Activated CD4-positive, CD25-positive, alpha-beta regulatory T cell treated with anti-CD3 and anti-CD28 coated beads, Interleukin-2, amount 50 U/mL, for 24 hours (primary cell): ENCODE data around the gene AHSG.
"Not testable (repeated sequence)": the region's sequence is repeated elsewhere in the genome, so short reads cannot be mapped to it uniquely, and the experiment has no call there.

Source experiments
- ATAC-seq, 2 donors: fragments of 150-1000 bp; cut with Tn5 transposase; one replicate each; pipeline ENCODE4 v1.10.0; 2021; ENCODE audit warnings: mild to moderate bottlenecking in 1 of 2, moderate library complexity in 1 of 2

Gene AHSG

GRCh38 chr3:186612721-186613636, at the start of gene AHSG:
Gene AHSG, plus strand, starts transcription at chr3:186613060. Its CDS starts 82 bp downstream, at chr3:186613142.
- no peak for ATAC-seq

GRCh38 chr3:186564586-186564985, 48.3 kb upstream of the AHSG start:
- no peak for ATAC-seq

- ATAC-seq: no peak
Measured at GRCh38 chr3:186566772-186567071, 46.1 kb upstream of the AHSG start.

- ATAC-seq: peak; percentile 59 to 60
Measured at GRCh38 chr3:186567072-186567921, 45.6 kb upstream of the AHSG start, which contains the start of gene TBCCD1. Gene TBCCD1, minus strand, starts transcription at chr3:186567339. Its CDS starts 3,010 bp downstream, at chr3:186564329.

- not testable (repeated sequence) for ATAC-seq
Measured at GRCh38 chr3:186569361-186569760, 43.5 kb upstream of the AHSG start.

- ATAC-seq: no peak
Measured at GRCh38 chr3:186569779-186570095, 43.1 kb upstream of the AHSG start.

GRCh38 chr3:186570096-186570940, 42.5 kb upstream of the AHSG start, which contains the start of gene DNAJB11:
Gene DNAJB11, plus strand, starts transcription at chr3:186570720. Its CDS starts 178 bp downstream, at chr3:186570898.
- ATAC-seq: peak; percentile 92

- no peak for ATAC-seq
Measured at GRCh38 chr3:186570941-186571643, 41.8 kb upstream of the AHSG start.

GRCh38 chr3:186571644-186572013, 41.2 kb upstream of the AHSG start:
- ATAC-seq: no peak

- no peak for ATAC-seq
Measured at GRCh38 chr3:186577521-186577920, 35.3 kb upstream of the AHSG start.

- ATAC-seq: no peak
Measured at GRCh38 chr3:186580785-186581184, 32.1 kb upstream of the AHSG start.

GRCh38 chr3:186582541-186582940, 30.3 kb upstream of the AHSG start:
- ATAC-seq: no peak

GRCh38 chr3:186583831-186584230, 29.0 kb upstream of the AHSG start:
- peak in 1 of 2 donors; percentile 63 for ATAC-seq

GRCh38 chr3:186586245-186586644, 26.6 kb upstream of the AHSG start:
- not testable (repeated sequence) for ATAC-seq

- no peak for ATAC-seq
Measured at GRCh38 chr3:186587183-186587582, 25.7 kb upstream of the AHSG start.

GRCh38 chr3:186588632-186589031, 24.2 kb upstream of the AHSG start:
- ATAC-seq: no peak

GRCh38 chr3:186589121-186589520, 23.7 kb upstream of the AHSG start:
- no peak for ATAC-seq

- peak; percentile 85 to 91 for ATAC-seq
Measured at GRCh38 chr3:186589856-186590579, 22.8 kb upstream of the AHSG start.

GRCh38 chr3:186590580-186591295, 22.1 kb upstream of the AHSG start:
- ATAC-seq: no peak

GRCh38 chr3:186592682-186593081, 20.2 kb upstream of the AHSG start:
- no peak for ATAC-seq

- no peak for ATAC-seq
Measured at GRCh38 chr3:186593862-186594261, 19.0 kb upstream of the AHSG start.
